NCI-H446 (cell line): ENCODE measurements around the gene CDK16.

Experiments
- DNase-seq, 2 experiments: peaks; one replicate each; lab custom pipeline; 2025; lab: John Stamatoyannopoulos, UW

CDK16 gene

DNA sequence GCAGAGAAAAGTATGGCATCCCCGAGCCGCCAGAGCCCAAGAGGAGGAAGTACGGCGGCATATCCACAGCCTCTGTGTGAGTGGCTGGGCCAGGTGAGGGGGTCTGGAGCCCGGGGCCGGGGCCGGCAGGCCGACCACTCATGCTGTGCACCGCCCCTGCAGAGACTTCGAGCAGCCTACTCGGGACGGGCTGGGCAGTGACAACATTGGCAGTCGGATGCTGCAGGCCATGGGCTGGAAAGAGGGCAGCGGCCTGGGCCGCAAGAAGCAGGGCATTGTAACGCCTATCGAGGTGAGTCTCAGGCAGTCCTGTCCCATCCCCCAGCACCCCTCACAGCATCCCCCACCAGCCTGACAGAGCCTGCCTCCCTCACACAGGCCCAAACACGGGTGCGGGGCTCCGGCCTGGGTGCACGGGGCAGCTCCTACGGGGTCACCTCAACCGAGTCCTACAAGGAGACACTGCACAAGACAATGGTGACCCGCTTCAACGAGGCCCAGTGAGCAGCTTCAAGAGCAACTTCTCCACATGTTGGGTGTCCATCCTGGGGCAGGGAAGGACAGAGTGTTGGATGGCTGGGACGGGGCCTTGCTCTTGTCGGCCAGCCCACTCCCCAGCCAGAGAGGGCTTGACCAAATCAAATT is 32.3 kb upstream of the CDK16 start:
- DNase-seq, result no peak

- no peak for DNase-seq
These were observed 31.3 kb upstream of the CDK16 start for GRCh38 chrX:47187106-47187677.

- DNase-seq, result no peak
These were observed 28.6 kb upstream of the CDK16 start for GRCh38 chrX:47189906-47190305.

DNA sequence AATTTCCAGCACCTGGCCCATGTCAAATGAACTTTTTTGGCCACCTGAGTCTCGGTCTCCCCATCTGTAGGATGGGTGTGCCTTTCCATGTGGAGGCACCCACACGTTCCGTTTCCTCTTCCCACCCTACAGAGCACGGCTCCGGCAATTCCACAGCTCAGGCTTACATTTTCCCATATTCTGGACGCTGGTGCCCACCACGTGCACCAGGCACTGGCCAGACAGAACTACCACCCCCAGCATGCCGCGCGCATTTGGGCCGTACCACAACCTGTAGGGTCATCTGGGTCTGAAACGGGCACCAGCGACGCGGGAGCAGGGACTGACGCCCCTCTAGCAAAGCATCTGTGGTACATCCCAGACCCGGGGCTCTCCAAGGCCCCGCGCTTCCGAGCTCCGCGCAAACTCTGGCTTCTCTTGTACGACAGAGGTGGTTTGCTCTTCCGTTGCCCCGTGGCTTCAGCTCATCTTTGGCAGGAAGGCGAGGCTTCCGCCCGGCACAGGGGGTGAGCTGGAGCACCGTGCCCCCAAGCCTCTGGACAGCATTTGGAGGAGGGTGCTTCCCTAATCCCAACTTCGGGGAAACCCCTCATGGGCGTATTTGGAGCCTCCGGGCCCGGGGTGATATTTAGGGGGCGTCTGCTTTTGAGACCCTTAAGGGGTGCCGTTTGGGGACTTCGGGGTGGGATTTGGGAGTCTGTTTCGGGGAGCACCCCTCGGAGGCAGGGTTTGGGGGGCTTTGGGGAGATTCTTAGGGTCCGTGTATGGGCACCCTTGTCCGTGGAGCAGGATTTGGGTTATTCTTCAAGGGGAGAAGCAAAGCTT is 27.8 kb upstream of the CDK16 start:
- DNase-seq, result peak; percentile 86 to 92

GRCh38 chrX:47191331-47191730 is 27.1 kb upstream of the CDK16 start:
- peak in 1 of 2 experiments; percentile 5 for DNase-seq

GRCh38 chrX:47191806-47192401 is 26.6 kb upstream of the CDK16 start:
- DNase-seq, result no peak

DNA sequence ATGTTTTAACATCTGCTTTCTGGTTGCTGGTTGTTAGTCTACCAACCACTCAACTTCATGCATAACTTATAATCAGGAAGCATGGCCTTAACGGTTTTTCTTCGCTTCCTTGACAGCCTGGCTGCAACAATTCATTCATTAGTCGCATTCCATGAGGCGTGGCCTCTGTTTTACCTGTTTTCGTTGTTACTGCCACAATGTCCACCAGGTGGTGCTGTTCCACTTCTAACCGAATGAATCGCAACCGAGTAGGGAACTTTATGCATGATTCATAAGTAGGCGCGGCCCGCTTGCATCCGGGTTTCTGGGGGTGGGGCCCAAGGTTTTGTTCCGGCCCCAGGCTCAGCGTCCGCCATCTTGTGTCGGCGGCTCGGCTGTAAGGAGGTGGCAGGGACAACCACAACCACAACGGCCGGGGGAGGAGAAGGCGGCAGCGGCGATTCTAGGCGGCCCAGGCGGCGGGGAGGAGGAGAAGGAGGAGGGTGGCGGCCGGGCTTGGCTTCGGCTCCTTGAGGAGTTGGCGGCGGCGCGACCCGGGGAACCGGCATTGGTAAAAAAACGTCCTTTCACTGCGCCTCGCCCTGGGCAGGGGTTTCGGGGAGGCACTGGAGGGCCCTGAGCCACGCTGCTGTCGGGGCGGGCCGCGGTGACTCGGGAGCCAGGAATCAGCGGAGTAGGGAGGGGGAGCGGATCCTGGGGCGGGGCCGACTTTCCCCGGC is 24.8 kb upstream of the CDK16 start, which contains the start of gene UBA1:
Gene UBA1, plus strand, starts transcription at position 355 of the 719 bp plus-strand sequence. CDS start 4,974 bp downstream, outside the sequence.
- peak; percentile 87 to 96 for DNase-seq

DNA sequence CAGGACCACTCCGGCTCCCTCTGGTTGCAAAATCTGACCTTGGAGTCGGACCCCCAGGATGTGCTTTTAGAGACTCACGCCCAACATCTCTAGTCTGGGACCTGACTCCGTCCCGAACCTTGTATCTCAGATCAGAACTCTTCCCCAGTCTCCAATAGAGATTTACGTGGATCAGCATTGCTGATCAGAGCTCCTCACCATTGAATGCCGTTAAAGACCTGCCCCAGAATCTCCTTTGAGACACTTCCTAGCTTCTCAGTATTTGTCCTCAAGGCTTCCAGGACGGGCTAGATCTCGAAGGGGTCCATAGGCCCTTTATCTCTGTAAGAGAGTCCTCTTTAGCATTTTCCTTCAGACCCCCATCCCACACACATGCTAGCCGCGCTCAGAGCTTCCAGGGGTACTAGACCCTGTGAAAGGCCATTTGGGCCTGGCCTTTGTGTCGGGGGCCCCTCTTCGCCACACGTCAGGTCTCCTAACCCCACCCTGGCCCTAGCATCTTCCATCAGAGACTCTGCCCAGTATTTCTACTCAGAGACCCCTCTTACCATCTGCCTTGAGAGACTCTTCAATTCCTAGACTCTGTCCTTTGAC is 24.2 kb upstream of the CDK16 start:
- peak in 1 of 2 experiments; percentile 3 for DNase-seq

- DNase-seq, result no peak
These were observed 22.4 kb upstream of the CDK16 start for GRCh38 chrX:47196098-47196497.

GRCh38 chrX:47197526-47197925 is 21.0 kb upstream of the CDK16 start:
- DNase-seq, result no peak

GRCh38 chrX:47198026-47198686 is 20.3 kb upstream of the CDK16 start:
- no peak for DNase-seq

- DNase-seq, result no peak
These were observed 19.8 kb upstream of the CDK16 start for GRCh38 chrX:47198687-47199080.

DNA sequence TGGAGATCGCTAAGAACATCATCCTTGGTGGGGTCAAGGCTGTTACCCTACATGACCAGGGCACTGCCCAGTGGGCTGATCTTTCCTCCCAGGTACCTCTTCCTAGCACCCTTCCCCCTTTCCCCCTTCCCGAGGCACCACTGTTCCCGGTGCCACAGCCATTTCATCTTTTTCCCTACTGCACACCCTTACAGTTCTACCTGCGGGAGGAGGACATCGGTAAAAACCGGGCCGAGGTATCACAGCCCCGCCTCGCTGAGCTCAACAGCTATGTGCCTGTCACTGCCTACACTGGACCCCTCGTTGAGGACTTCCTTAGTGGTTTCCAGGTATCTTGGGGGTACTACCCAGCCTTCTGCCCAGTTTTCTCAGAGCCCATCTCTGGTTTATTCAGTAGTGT is 19.2 kb upstream of the CDK16 start:
- no peak for DNase-seq

DNA sequence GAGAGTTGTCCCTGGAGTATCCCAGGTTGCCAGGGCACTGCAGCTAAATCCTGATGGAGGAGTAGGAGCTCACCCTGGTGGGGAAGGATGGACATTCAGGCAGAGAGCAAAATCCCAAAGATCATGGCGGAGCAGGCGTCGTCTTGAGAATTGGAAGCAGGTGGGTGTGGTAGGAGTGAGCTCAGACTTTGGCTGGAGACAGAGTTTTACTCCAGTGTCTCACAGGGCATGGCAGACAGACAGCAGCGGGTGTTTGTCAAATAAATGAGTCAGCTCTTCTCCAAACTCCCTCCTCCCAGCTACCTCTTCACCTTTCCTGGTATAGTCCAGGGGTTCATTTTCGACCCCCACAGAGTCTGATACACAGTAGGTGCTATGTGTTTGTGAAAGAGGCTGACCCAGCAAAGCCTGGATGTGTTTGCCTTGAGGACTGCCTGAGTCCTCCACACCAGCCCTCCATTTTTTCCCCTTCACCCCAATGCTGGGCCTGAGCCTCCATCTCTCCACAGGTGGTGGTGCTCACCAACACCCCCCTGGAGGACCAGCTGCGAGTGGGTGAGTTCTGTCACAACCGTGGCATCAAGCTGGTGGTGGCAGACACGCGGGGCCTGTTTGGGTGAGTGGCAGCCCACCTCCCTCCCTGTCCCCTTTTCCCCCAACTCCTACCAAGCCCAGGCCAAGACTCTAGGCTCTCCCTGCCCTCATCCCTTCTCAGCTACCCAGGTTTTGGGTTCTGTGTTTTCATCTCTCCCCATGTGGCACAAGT is 17.9 kb upstream of the CDK16 start:
- no peak for DNase-seq

DNA sequence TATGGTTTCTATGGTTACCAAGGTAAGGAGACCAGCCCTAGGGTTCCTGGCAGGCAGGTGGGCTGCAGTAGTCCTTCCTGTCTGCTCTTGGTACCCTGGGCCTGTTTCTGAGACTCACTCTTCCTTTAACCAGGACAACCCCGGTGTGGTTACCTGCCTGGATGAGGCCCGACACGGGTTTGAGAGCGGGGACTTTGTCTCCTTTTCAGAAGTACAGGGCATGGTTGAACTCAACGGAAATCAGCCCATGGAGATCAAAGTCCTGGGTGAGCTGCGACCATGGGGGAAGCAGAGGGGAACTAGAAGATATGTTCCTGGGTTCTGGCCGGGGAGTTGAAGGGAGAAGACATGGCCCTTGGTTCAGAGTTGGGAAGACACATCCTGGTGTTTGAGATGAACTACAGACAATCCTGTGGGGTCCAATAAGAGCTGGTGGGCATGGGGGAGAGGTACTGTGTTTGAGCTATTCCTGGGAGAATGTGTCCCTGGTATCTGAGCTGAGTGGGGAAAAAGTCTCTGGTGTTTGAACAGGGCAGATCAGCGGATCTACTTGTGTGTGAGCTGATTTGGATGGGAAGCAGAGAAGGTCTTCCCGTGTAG is 17.0 kb upstream of the CDK16 start:
- no peak for DNase-seq

DNA sequence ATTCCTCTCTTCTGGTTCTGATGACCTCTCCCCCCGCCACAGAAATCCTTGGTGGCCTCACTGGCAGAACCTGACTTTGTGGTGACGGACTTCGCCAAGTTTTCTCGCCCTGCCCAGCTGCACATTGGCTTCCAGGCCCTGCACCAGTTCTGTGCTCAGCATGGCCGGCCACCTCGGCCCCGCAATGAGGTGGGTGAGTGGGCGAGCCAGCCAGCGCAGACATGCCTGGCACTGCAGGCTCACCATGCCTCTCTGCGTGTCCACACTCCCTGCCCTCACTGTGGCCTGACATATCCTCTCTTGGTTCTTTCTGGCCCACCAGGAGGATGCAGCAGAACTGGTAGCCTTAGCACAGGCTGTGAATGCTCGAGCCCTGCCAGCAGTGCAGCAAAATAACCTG is 16.2 kb upstream of the CDK16 start:
- DNase-seq, result no peak

DNA sequence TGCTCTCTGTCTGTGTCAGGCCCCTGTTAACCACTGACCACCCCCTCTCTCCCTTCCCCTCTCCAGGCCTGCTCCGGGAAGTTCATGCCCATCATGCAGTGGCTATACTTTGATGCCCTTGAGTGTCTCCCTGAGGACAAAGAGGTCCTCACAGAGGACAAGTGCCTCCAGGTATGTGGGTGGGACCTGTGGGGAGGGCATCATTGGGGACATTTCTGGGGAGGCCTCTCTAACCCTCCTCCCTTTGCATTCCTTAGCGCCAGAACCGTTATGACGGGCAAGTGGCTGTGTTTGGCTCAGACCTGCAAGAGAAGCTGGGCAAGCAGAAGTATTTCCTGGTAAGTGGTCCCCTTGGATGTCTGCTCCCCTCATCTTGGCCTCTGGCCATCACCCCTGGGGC is 15.6 kb upstream of the CDK16 start:
- DNase-seq, result no peak

- DNase-seq, result no peak
These were observed 13.5 kb upstream of the CDK16 start for GRCh38 chrX:47204970-47205369.

- no peak for DNase-seq
These were observed 12.2 kb upstream of the CDK16 start for GRCh38 chrX:47206316-47206715.

- no peak for DNase-seq
These were observed 10.4 kb upstream of the CDK16 start for GRCh38 chrX:47208108-47208507.
